Measurements from ENCODE around the gene SOX2. TPM values are rescaled to one million over a fixed set of nuclear protein-coding genes. Genes with fewer than 3 reads are reported as not detected.

Gene SOX2
- total and polyA plus RNA-seq, 2 experiments from 2014 or later: not detected

GRCh38 chr3:181752202-181752671, 40.5 kb downstream of the SOX2 start:
- Histone ChIP-seq H3K27ac (no peak overlapping the region), H4K20me1 (ENCODE audit: insufficient read depth) (no peaks in the 10 kb centered on the region), H3K9me3 (ENCODE audit: low read depth) (no peaks in the 10 kb centered on the region), H3F3A (ENCODE audit: insufficient read depth) (no peaks in the 10 kb centered on the region), H3K9me2 (ENCODE audit: insufficient read depth) (no peaks in the 10 kb centered on the region), H3K9ac (no peak overlapping the region), H3K36me3 (ENCODE audit: low read depth) (no peaks in the 10 kb centered on the region), H2AFZ (no peak overlapping the region), H3K27me3 (replicated peaks; ENCODE audit: insufficient read depth) (no peaks in the 10 kb centered on the region), H3K4me2 (ENCODE audit: unreplicated experiment) (no peak overlapping the region), H3K4me3 (no peak overlapping the region), H3K4me1 (ENCODE audit: insufficient read depth) (no peaks in the 10 kb centered on the region), H3K79me2 (ENCODE audit: insufficient read depth) (no peaks in the 10 kb centered on the region)
- no peak for DNase-seq
- WGBS, 2 experiments (ENCODE audit: low coverage in 1 of 2, low lambda C conversion rate in 2 of 2, missing lambda C conversion rate in 2 of 2): 23 to 24% methylated on average over 5 of the region's 5 CpGs
- TF ChIP-seq EZH2 (IDR thresholded peaks at IDR 0.05; ENCODE audit: insufficient read depth, poor library complexity, severe bottlenecking) (no peak), EZH2phosphoT487 (IDR thresholded peaks at IDR 0.05; ENCODE audit: insufficient read depth, low read depth) (no peak)
- in situ Hi-C loops (cut with MboI): no loop called here

- no peaks in the 10 kb centered on the region for H3F3A ChIP-seq (ENCODE audit: insufficient read depth)
- no peak overlapping the region for H3K9ac ChIP-seq
- no peaks in the 10 kb centered on the region for H4K20me1 ChIP-seq (ENCODE audit: insufficient read depth)
- no peaks in the 10 kb centered on the region for H3K27me3 ChIP-seq (replicated peaks; ENCODE audit: insufficient read depth)
- no peak overlapping the region for H3K4me2 ChIP-seq (ENCODE audit: unreplicated experiment)
- H3K36me3 ChIP-seq (ENCODE audit: low read depth): no peaks in the 10 kb centered on the region
- H3K4me3 ChIP-seq: no peak overlapping the region
- 12 to 16% methylated on average over 3 of the region's 3 CpGs for WGBS, 2 experiments (ENCODE audit: low coverage in 1 of 2, low lambda C conversion rate in 2 of 2, missing lambda C conversion rate in 2 of 2)
- in situ Hi-C loops (cut with MboI): no loop called here
- H3K4me1 ChIP-seq (ENCODE audit: insufficient read depth): no peaks in the 10 kb centered on the region
- H2AFZ ChIP-seq: no peak overlapping the region
- DNase-seq: no peak
- H3K27ac ChIP-seq: no peak overlapping the region
- TF ChIP-seq EZH2phosphoT487 (IDR thresholded peaks at IDR 0.05; ENCODE audit: insufficient read depth, low read depth) (no peak), EZH2 (IDR thresholded peaks at IDR 0.05; ENCODE audit: insufficient read depth, poor library complexity, severe bottlenecking) (no peak)
- no peaks in the 10 kb centered on the region for H3K79me2 ChIP-seq (ENCODE audit: insufficient read depth)
- H3K9me2 ChIP-seq (ENCODE audit: insufficient read depth): no peaks in the 10 kb centered on the region
- H3K9me3 ChIP-seq (ENCODE audit: low read depth): no peaks in the 10 kb centered on the region
Observed at GRCh38 chr3:181753391-181753790, 41.7 kb downstream of the SOX2 start.

- Histone ChIP-seq H3K27me3 (replicated peaks; ENCODE audit: insufficient read depth) (no peaks in the 10 kb centered on the region), H3K9ac (no peak overlapping the region), H3F3A (ENCODE audit: insufficient read depth) (no peaks in the 10 kb centered on the region), H3K27ac (no peak overlapping the region), H3K79me2 (ENCODE audit: insufficient read depth) (no peaks in the 10 kb centered on the region), H3K4me3 (no peak overlapping the region), H3K4me1 (ENCODE audit: insufficient read depth) (no peaks in the 10 kb centered on the region), H4K20me1 (ENCODE audit: insufficient read depth) (no peaks in the 10 kb centered on the region), H3K9me2 (ENCODE audit: insufficient read depth) (no peaks in the 10 kb centered on the region), H3K9me3 (ENCODE audit: low read depth) (no peaks in the 10 kb centered on the region), H2AFZ (no peak overlapping the region), H3K4me2 (ENCODE audit: unreplicated experiment) (no peak overlapping the region), H3K36me3 (ENCODE audit: low read depth) (no peaks in the 10 kb centered on the region)
- 13 to 14% methylated on average over 3 of the region's 3 CpGs for WGBS, 2 experiments (ENCODE audit: low coverage in 1 of 2, low lambda C conversion rate in 2 of 2, missing lambda C conversion rate in 2 of 2)
- in situ Hi-C loops (cut with MboI): no loop called here
- DNase-seq: no peak
- no peak for TF ChIP-seq EZH2phosphoT487 (IDR thresholded peaks at IDR 0.05; ENCODE audit: insufficient read depth, low read depth)
- no peak for TF ChIP-seq EZH2 (IDR thresholded peaks at IDR 0.05; ENCODE audit: insufficient read depth, poor library complexity, severe bottlenecking)
Observed at GRCh38 chr3:181755959-181756358, 44.2 kb downstream of the SOX2 start.

- Histone ChIP-seq H3K79me2 (ENCODE audit: insufficient read depth) (no peaks in the 10 kb centered on the region), H3K36me3 (ENCODE audit: low read depth) (no peaks in the 10 kb centered on the region), H3K9ac (no peak overlapping the region), H3F3A (ENCODE audit: insufficient read depth) (no peaks in the 10 kb centered on the region), H3K4me1 (ENCODE audit: insufficient read depth) (no peaks in the 10 kb centered on the region), H3K4me3 (no peak overlapping the region), H4K20me1 (ENCODE audit: insufficient read depth) (no peaks in the 10 kb centered on the region), H3K9me3 (ENCODE audit: low read depth) (no peaks in the 10 kb centered on the region), H3K27me3 (replicated peaks; ENCODE audit: insufficient read depth) (no peaks in the 10 kb centered on the region), H3K9me2 (ENCODE audit: insufficient read depth) (no peaks in the 10 kb centered on the region), H3K4me2 (ENCODE audit: unreplicated experiment) (no peak overlapping the region), H3K27ac (no peak overlapping the region), H2AFZ (no peak overlapping the region)
- in situ Hi-C loops (cut with MboI): no loop called here
- TF ChIP-seq EZH2 (IDR thresholded peaks at IDR 0.05; ENCODE audit: insufficient read depth, poor library complexity, severe bottlenecking) (no peak), EZH2phosphoT487 (IDR thresholded peaks at IDR 0.05; ENCODE audit: insufficient read depth, low read depth) (no peak)
- DNase-seq: no peak
- WGBS, 2 experiments (ENCODE audit: low coverage in 1 of 2, low lambda C conversion rate in 2 of 2, missing lambda C conversion rate in 2 of 2): 11 to 12% methylated on average over 3 of the region's 3 CpGs
Observed at GRCh38 chr3:181756645-181757297, 45.0 kb downstream of the SOX2 start.

Data from GM23248 (cell line).